Right atrium auricular region (tissue), 2 donors: ENCODE data around the gene LRBA. TPM values are rescaled to one million over a fixed set of nuclear protein-coding genes. Genes with fewer than 3 reads are reported as not detected.

Experiments used
- DNase-seq: peaks from one replicate; pipeline ENCODE4 v3.0.0-alpha.2; 2019; ENCODE audit warnings: low spot score
- H3K27ac ChIP-seq, 2 donors: fragments of 200-600 bp; sonication (generic); 1 replicate in 1 of 2; 2 replicates in 1 of 2; pipeline ENCODE4 v1.5.1; 2016 to 2019
- H3K27me3 ChIP-seq, 2 donors: fragments of 200-600 bp; sonication (generic); one replicate each; pipeline versions ENCODE4 v1.5.1 to v1.6.0; 2017 to 2019
- H3K36me3 ChIP-seq: fragments of 200-600 bp; sonication (generic); one replicate; pipeline ENCODE4 v1.5.1; 2016
- H3K4me1 ChIP-seq, 2 donors: fragments of 200-600 bp; sonication (generic); one replicate each; pipeline versions ENCODE4 v1.5.1 to v1.6.0; 2017 to 2019
- H3K4me3 ChIP-seq, 2 donors: fragments of 200-600 bp; sonication (generic); 1 replicate in 1 of 2; 2 replicates in 1 of 2; pipeline ENCODE4 v1.5.1; 2017 to 2019; ENCODE audit warnings: mild to moderate bottlenecking in 1 of 2, moderate library complexity in 1 of 2
- H3K9me3 ChIP-seq, 2 donors: fragments of 200-600 bp; sonication (generic); one replicate each; pipeline ENCODE4 v1.5.1; 2019
- CTCF ChIP-seq, 2 donors: fragments of 200-600 bp; sonication (generic); IDR thresholded peaks; one replicate each; pipeline ENCODE4 v1.5.1; 2019; ENCODE audit warnings: antibody characterized with exemption in 2 of 2
- total RNA-seq, 2 donors: library from RNA; depleted of rRNA; stranded (reverse); fragments of >200 nt; gene quantifications; one replicate each; pipeline ENCODE4 v1.1.0, GENCODE V29; 2016

LRBA gene
- total RNA-seq, 2 donors from 2014 or later: 20.8 to 37.7 TPM

- Histone ChIP-seq H3K9me3 (no peaks in the 10 kb centered on the region), H3K4me1 (no peaks in the 10 kb centered on the region), H3K4me3 (no peak overlapping the region), H3K36me3 (no peaks in the 10 kb centered on the region), H3K27ac (no peak overlapping the region), H3K27me3 (no peaks in the 10 kb centered on the region)
- TF ChIP-seq CTCF (IDR thresholded peaks at IDR 0.05): no peak
- no peak for DNase-seq
Observed at GRCh38 chr4:150493851-150494250, 521.2 kb downstream of the LRBA start.

GRCh38 chr4:150491132-150492049, 523.7 kb downstream of the LRBA start:
- DNase-seq: no peak
- H3K27me3 ChIP-seq: no peaks in the 10 kb centered on the region
- TF ChIP-seq CTCF (IDR thresholded peaks at IDR 0.05): no peak
- H3K4me1 ChIP-seq: no peaks in the 10 kb centered on the region
- H3K36me3 ChIP-seq: no peaks in the 10 kb centered on the region
- no peaks in the 10 kb centered on the region for H3K9me3 ChIP-seq
- no peak overlapping the region for H3K27ac ChIP-seq
- no peak overlapping the region for H3K4me3 ChIP-seq

GRCh38 chr4:150482581-150482980, 532.5 kb downstream of the LRBA start:
- H3K36me3 ChIP-seq: no peaks in the 10 kb centered on the region
- no peak overlapping the region for H3K27ac ChIP-seq
- H3K4me3 ChIP-seq: no peak overlapping the region
- no peaks in the 10 kb centered on the region for H3K9me3 ChIP-seq
- H3K4me1 ChIP-seq: no peaks in the 10 kb centered on the region
- TF ChIP-seq CTCF (IDR thresholded peaks at IDR 0.05): no peak
- no peak for DNase-seq
- H3K27me3 ChIP-seq: no peaks in the 10 kb centered on the region

- DNase-seq: no peak
- Histone ChIP-seq H3K9me3 (no peaks in the 10 kb centered on the region), H3K4me1 (no peaks in the 10 kb centered on the region), H3K4me3 (no peak overlapping the region), H3K27ac (no peak overlapping the region), H3K36me3 (no peaks in the 10 kb centered on the region), H3K27me3 (no peaks in the 10 kb centered on the region)
- TF ChIP-seq CTCF (IDR thresholded peaks at IDR 0.05): no peak
Observed at GRCh38 chr4:150479657-150480056, 535.4 kb downstream of the LRBA start.

GRCh38 chr4:150477869-150478268, 537.2 kb downstream of the LRBA start:
- H3K4me3 ChIP-seq: no peak overlapping the region
- H3K4me1 ChIP-seq: no peaks in the 10 kb centered on the region
- no peaks in the 10 kb centered on the region for H3K9me3 ChIP-seq
- H3K27ac ChIP-seq: no peak overlapping the region
- no peaks in the 10 kb centered on the region for H3K27me3 ChIP-seq
- DNase-seq: no peak
- no peaks in the 10 kb centered on the region for H3K36me3 ChIP-seq
- no peak for TF ChIP-seq CTCF (IDR thresholded peaks at IDR 0.05)
